Esophagus mucosa (tissue), 1 donor: ENCODE results near the gene CACNA2D4. TPM values are rescaled to one million over a fixed set of nuclear protein-coding genes. Genes with fewer than 3 reads are reported as not detected.
A peak's percentile ranks its signal among the peaks of the same experiment; 100 is the strongest.

Experiments used
- ATAC-seq: fragments of 200-7000 bp; cut with Tn5 transposase; one replicate; pipeline ENCODE4 v1.9.1; 2020
- total RNA-seq: library from RNA; stranded (reverse); gene quantifications from one replicate; pipeline ENCODE4 v1.2.4, GENCODE V29; 2023
- donor health status: DM: yes; HTN: yes; CAD: no.

CACNA2D4 gene
- total RNA-seq, 1 donor from 2014 or later = 1.1 TPM

- no peak for ATAC-seq
These were observed 102.4 kb downstream of the CACNA2D4 start for GRCh38 chr12:1815814-1816729.

GRCh38 chr12:1815108-1815507 is 103.3 kb downstream of the CACNA2D4 start:
- no peak for ATAC-seq

GRCh38 chr12:1814266-1814665 is 104.2 kb downstream of the CACNA2D4 start:
- ATAC-seq = no peak

GRCh38 chr12:1812650-1813302 is 105.7 kb downstream of the CACNA2D4 start:
- ATAC-seq = peak; percentile 26

GRCh38 chr12:1811948-1812291 is 106.5 kb downstream of the CACNA2D4 start:
- no peak for ATAC-seq

GRCh38 chr12:1811281-1811947 is 107.0 kb downstream of the CACNA2D4 start:
- peak; percentile 19 for ATAC-seq

GRCh38 chr12:1810931-1811280 is 107.5 kb downstream of the CACNA2D4 start:
- no peak for ATAC-seq

GRCh38 chr12:1810201-1810930 is 108.1 kb downstream of the CACNA2D4 start:
- ATAC-seq = no peak

GRCh38 chr12:1809591-1810190 is 108.8 kb downstream of the CACNA2D4 start:
- no peak for ATAC-seq

- no peak for ATAC-seq
These were observed 109.5 kb downstream of the CACNA2D4 start for GRCh38 chr12:1808798-1809480.

GRCh38 chr12:1808036-1808797 is 110.2 kb downstream of the CACNA2D4 start:
- ATAC-seq = no peak

GRCh38 chr12:1807087-1807860 is 111.2 kb downstream of the CACNA2D4 start:
- ATAC-seq = no peak

GRCh38 chr12:1806301-1807086 is 112.0 kb downstream of the CACNA2D4 start:
- ATAC-seq = no peak

- no peak for ATAC-seq
These were observed 112.9 kb downstream of the CACNA2D4 start for GRCh38 chr12:1805441-1806081.

GRCh38 chr12:1804545-1805332 is 113.7 kb downstream of the CACNA2D4 start:
- ATAC-seq = peak; percentile 79

GRCh38 chr12:1803736-1804135 is 114.7 kb downstream of the CACNA2D4 start:
- ATAC-seq = no peak

- no peak for ATAC-seq
These were observed 117.0 kb downstream of the CACNA2D4 start for GRCh38 chr12:1801303-1801975.
